Lung (tissue), 12 donors: ENCODE measurements around the gene CCL11. TPM values are rescaled to one million over a fixed set of nuclear protein-coding genes. Genes with fewer than 3 reads are reported as not detected.

Source experiments
- ATAC-seq: fragments of 200-7000 bp; cut with Tn5 transposase; one replicate; pipeline ENCODE4 v1.9.1; 2020; ENCODE audit warnings: moderate number of reproducible peaks; ENCODE audit not compliant: insufficient read depth, low FRiP score
- DNase-seq, 3 donors: peaks; one replicate each; pipeline ENCODE4 v3.0.0-alpha.2; 2013 to 2017
- H3K27ac ChIP-seq, 2 donors: one replicate each; pipeline ENCODE4 v1.5.1; 2013; ENCODE audit warnings: mild to moderate bottlenecking in 2 of 2, moderate library complexity in 2 of 2, control low read depth in 1 of 2, inconsistent platforms in 1 of 2, low read depth in 1 of 2, low read length in 1 of 2
- H3K27me3 ChIP-seq, 3 donors: one replicate each; pipeline ENCODE4 v1.5.1; 2013; ENCODE audit warnings: low read length in 2 of 3; ENCODE audit not compliant: control insufficient read depth in 3 of 3, insufficient read depth in 3 of 3
- H3K36me3 ChIP-seq, 4 donors: one replicate each; pipeline ENCODE4 v1.5.1; 2013; ENCODE audit warnings: low read length in 4 of 4, mild to moderate bottlenecking in 1 of 4, moderate library complexity in 1 of 4; ENCODE audit not compliant: control insufficient read depth in 4 of 4, insufficient read depth in 4 of 4
- H3K4me1 ChIP-seq, 5 donors: one replicate each; pipeline ENCODE4 v1.5.1; 2013; ENCODE audit warnings: low read length in 5 of 5, mild to moderate bottlenecking in 2 of 5, moderate library complexity in 1 of 5; ENCODE audit not compliant: control insufficient read depth in 5 of 5, insufficient read depth in 5 of 5
- H3K4me3 ChIP-seq: one replicate; pipeline ENCODE4 v1.5.1; 2013; ENCODE audit warnings: mild to moderate bottlenecking, control low read depth, moderate library complexity
- H3K9ac ChIP-seq, 2 donors: one replicate each; pipeline ENCODE4 v1.5.1; 2013; ENCODE audit warnings: low read length in 2 of 2, control low read depth in 1 of 2; ENCODE audit not compliant: insufficient read depth in 1 of 2
- H3K9me3 ChIP-seq, 4 donors: one replicate each; pipeline ENCODE4 v1.5.1; 2013; ENCODE audit warnings: low read length in 3 of 4, mild to moderate bottlenecking in 1 of 4, moderate library complexity in 1 of 4; ENCODE audit not compliant: control insufficient read depth in 4 of 4, insufficient read depth in 3 of 4
- CTCF ChIP-seq: IDR thresholded peaks from 2 replicates; pipeline ENCODE4 v1.5.1; 2012; ENCODE audit warnings: mild to moderate bottlenecking; ENCODE audit errors: control extremely low read depth, extremely low read depth
- WGBS, 2 donors: extraction: QIAGEN DNeasy Blood & Tissue Kit; methylation state at CpG; one replicate each; pipeline ENCODE4 v1.1.7; 2013; 5-methylcytosine and 5-hydroxymethylcytosine counted together
- polyA plus RNA-seq, 2 donors: library from polyadenylated mRNA; stranded (reverse); fragments of 200-250 nt; gene quantifications; one replicate each; pipeline ENCODE4 v1.2.1, GENCODE V29; 2013
- total RNA-seq, 2 donors: library from RNA; depleted of rRNA in 1 of 2; stranded (reverse); fragments of >200 nt in 1 of 2; gene quantifications; one replicate each; pipeline ENCODE4 v1.2.1, GENCODE V29; 2014 to 2021
- donor health status: control.
- donor health status: control.
- donor health status: Bipolar disorder and iron deficiency.
- donor health status: healthy.
- donor health status: DM: yes; HTN: yes; CAD: no.

CCL11 gene
- total and polyA plus RNA-seq, 4 donors, result 0.18 to 3.6 (median 0.59) TPM

- Histone ChIP-seq H3K4me1 (peaks cover 30 to 50% (median 38%) of the 10 kb centered on the region in 5 donors), H3K4me3 (no peak overlapping the region), H3K27me3 (no peaks in the 10 kb centered on the region), H3K9ac (peak overlapping the region in 1 of 2 donors; percentile 14), H3K9me3 (no peaks in the 10 kb centered on the region), H3K36me3 (peaks cover 0 to 7% (median 2%) of the 10 kb centered on the region in 4 donors), H3K27ac (peak overlapping the region; percentile 80 to 87)
- peak; percentile 44 for ATAC-seq
- 21 to 49% methylated on average over 6 of the region's 6 CpGs for WGBS, 2 donors
- DNase-seq, result peak; percentile 97 to 98 (median 97)
- TF ChIP-seq CTCF, result no peak
Measured at GRCh38 chr17:34252444-34253138, 33.0 kb upstream of the CCL11 start.

GRCh38 chr17:34253139-34253525 is 32.4 kb upstream of the CCL11 start:
- Histone ChIP-seq H3K9me3 (no peaks in the 10 kb centered on the region), H3K27me3 (no peaks in the 10 kb centered on the region), H3K4me3 (no peak overlapping the region), H3K4me1 (peaks cover 30 to 48% (median 38%) of the 10 kb centered on the region in 5 donors), H3K27ac (peak overlapping the region; percentile 61 to 87), H3K9ac (no peak overlapping the region), H3K36me3 (peaks cover 0 to 7% (median 2%) of the 10 kb centered on the region in 4 donors)
- no peak for TF ChIP-seq CTCF
- ATAC-seq, result no peak
- DNase-seq, result no peak
- WGBS, 2 donors, result 66 to 90% methylated on average over 3 of the region's 3 CpGs

GRCh38 chr17:34254146-34254545 is 31.4 kb upstream of the CCL11 start:
- peaks cover 30 to 48% (median 38%) of the 10 kb centered on the region in 5 donors for H3K4me1 ChIP-seq
- H3K27ac ChIP-seq, result peak overlapping the region; percentile 84 to 87
- H3K27me3 ChIP-seq, result no peaks in the 10 kb centered on the region
- 41 to 63% methylated on average over 3 of the region's 3 CpGs for WGBS, 2 donors
- H3K9ac ChIP-seq, result peak overlapping the region in 1 of 2 donors; percentile 80
- H3K9me3 ChIP-seq, result no peaks in the 10 kb centered on the region
- ATAC-seq, result no peak
- peaks cover 0 to 7% (median 2%) of the 10 kb centered on the region in 4 donors for H3K36me3 ChIP-seq
- no peak overlapping the region for H3K4me3 ChIP-seq
- no peak for DNase-seq
- no peak for TF ChIP-seq CTCF
